Anterior cingulate cortex (tissue), 58 donors: ENCODE measurements around the gene MYH6.
"Not testable (repeated sequence)": the region's sequence is repeated elsewhere in the genome, so short reads cannot be mapped to it uniquely, and the experiment has no call there.

ENCODE experiments used
- DNase-seq, 58 donors: peaks; one replicate each; lab custom pipeline; 2025; lab: John Stamatoyannopoulos, UW

Gene MYH6

GRCh38 chr14:23407516-23408306, at the start of gene MYH6:
MYH6 (minus strand) TSS chr14:23408273; CDS start chr14:23407223, 1,050 bp downstream.
- no peak for DNase-seq

DNA sequence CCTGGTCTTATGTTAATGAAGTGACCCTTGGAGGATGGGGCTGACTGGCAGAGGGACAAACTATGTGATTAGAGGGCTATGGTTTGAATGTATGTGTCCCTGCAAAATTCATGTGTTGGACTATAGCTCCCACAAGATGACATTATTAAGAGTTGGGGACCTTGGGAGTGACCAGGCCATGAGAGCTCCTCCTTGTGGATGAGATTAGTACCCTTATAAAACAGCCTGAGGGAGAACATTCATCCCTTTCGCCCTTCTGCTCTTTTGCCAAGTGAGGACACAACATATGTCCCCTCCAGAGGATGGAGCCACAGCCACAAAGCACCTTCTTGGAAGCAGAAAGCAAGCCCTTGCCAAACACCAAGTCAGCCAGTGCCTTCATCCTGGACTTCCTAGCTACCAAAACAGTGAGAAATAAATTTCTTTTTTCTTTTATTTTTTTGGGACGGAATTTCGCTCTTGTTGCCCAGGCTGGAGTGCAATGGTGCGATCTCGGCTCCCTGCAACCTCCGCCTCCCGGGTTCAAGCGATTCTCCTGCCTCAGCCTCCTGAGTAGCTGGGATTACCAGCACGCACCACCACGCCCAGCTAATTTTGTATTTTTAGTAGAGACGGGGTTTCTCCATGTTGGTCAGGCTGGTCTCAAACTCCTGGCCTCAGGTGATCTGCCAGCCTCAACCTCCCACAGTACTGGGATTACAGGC, 49.0 kb upstream of the MYH6 start:
- DNase-seq = not testable (repeated sequence)

GRCh38 chr14:23454445-23454856, 46.4 kb upstream of the MYH6 start:
- DNase-seq = no peak

- no peak for DNase-seq
These were observed 44.2 kb upstream of the MYH6 start for GRCh38 chr14:23452237-23452636.

DNA sequence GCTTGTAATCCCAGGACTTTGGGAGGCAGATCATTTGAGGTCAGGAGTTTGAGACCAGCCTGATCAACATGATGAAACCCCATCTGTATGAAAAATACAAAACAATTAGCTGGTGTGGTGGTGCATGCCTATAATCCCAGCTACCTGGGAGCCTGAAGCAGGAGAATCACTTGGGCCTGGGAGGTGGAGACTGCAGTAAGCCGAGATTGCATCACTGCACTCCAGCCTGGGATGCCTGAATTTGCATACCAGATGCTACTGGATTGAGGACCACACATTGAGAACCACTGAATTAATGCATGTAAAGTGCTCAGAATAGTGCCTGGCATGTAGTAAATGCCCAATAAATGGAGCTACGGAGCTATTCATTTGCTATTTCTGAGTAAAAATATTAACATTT, 42.3 kb upstream of the MYH6 start:
- DNase-seq = no peak

GRCh38 chr14:23449314-23449713, 41.2 kb upstream of the MYH6 start:
- DNase-seq = no peak

GRCh38 chr14:23447361-23448350, 39.6 kb upstream of the MYH6 start:
- no peak for DNase-seq

GRCh38 chr14:23446291-23446851, 38.3 kb upstream of the MYH6 start:
- peak in 1 of 58 donors; percentile 6 for DNase-seq

DNA sequence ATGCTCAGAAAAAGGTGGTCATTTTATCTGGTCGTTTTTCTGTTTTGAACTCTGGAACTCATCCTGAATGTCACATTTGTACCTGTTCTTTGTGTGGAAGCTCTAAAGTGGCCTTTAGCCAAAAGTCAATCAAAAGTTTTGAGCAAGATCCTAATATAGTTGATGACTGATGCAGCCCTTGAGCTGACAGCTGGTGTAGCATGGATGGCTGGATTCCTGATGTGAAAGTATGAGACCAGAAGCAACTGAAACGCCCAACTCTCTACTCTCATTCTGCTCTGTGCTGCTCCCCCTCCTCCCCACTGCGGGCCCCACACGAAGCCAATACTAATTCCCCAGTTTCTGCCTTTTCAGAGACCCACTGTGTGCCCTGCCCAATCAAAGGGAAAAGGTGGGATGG, 37.7 kb upstream of the MYH6 start:
- no peak for DNase-seq

DNA sequence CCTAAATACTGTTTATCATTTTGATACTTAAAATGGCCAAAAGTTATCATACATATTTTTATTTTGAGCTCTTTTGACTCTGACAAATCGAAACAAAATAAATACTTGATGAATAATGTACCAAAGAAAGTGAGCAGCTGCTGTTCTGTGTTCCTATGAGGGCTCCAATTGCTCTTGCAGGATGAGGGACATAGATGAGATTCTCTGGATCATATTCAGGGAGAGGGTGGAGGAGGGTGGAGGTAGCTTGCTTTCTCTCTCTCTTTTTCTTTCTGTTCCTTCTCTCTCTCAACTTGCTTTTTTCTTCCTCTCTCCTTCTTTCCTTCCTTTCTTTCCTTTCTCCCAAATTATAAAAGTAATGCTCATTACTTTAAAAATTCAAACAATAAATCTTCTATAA, 36.2 kb upstream of the MYH6 start:
- no peak for DNase-seq

GRCh38 chr14:23443881-23444280, 35.8 kb upstream of the MYH6 start:
- DNase-seq = no peak

- no peak for DNase-seq
These were observed 35.3 kb upstream of the MYH6 start for GRCh38 chr14:23443411-23443812.

DNA sequence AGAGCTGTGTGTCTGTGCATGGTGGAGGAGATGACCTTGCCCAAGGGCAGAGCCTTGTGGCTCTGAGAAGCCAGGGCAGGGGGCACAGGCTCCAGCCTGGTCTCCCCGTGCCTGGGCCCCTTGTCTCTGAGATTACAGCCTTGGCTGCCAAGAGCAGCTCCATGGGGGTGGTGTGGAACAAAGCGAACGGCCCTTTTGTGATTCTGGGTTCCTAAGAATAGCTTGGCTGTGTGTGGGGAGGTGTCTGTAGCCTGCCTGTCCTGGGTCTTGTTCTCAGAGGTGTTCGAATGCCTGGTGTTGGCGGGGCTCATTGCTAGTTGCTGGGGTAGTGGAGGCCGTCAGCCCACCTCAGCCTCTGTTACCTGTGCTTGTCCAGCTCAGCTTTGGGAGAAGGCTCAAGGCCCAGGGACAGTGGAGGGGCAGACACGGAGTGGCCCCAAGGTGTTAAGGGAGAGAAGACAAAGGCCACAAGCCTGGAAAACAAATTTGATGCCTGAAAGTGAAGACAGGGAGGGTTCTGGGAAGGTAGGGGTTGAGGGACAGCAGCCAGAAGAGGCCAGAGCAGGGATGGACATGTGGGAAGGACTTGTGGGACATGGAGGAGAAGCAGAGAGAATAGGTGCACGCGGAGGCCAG, 34.8 kb upstream of the MYH6 start:
- DNase-seq = no peak

GRCh38 chr14:23441076-23441475, 33.0 kb upstream of the MYH6 start:
- no peak for DNase-seq

GRCh38 chr14:23439107-23439835, 31.2 kb upstream of the MYH6 start:
- DNase-seq = no peak

GRCh38 chr14:23438101-23438971, 30.3 kb upstream of the MYH6 start:
- no peak for DNase-seq

- DNase-seq = no peak
These were observed 29.3 kb upstream of the MYH6 start for GRCh38 chr14:23437133-23438100.
